WTC11 (cell line): ENCODE results near the gene GJD4. TPM values are rescaled to one million over a fixed set of nuclear protein-coding genes. Genes with fewer than 3 reads are reported as not detected.

Source experiments
- ATAC-seq: fragments of 200-7000 bp; cut with Tn5 transposase; 2 replicates; pipeline ENCODE4 v1.10.0; 2021; ENCODE audit warnings: mild to moderate bottlenecking, moderate library complexity
- CTCF ChIA-PET: fragments of 300-600 bp; sonication (Branson Sonifier 250); formaldehyde crosslinking; loops from one replicate; lab custom pipeline; 2021; ENCODE audit warnings: antibody characterized with exemption; lab: Charles Lee
- POLR2A ChIA-PET: fragments of 350-600 bp; sonication (Branson Sonifier 250); formaldehyde crosslinking; loops from one replicate; lab custom pipeline; 2021; ENCODE audit warnings: antibody characterized with exemption; lab: Charles Lee
- DNase-seq: peaks from one replicate; pipeline ENCODE4 v3.0.0; 2021; ENCODE audit warnings: low spot score
- H3K27ac Mint-ChIP-seq: 2 replicates; pipeline ENCODE4 v1.8.0; 2021; ENCODE audit warnings: mixed read lengths
- H3K27me3 Mint-ChIP-seq: 2 replicates; pipeline ENCODE4 v1.8.0; 2021; ENCODE audit warnings: low read depth, mild to moderate bottlenecking, moderate library complexity, mixed read lengths
- H3K36me3 Mint-ChIP-seq: 2 replicates; pipeline ENCODE4 v1.8.0; 2021; ENCODE audit warnings: mixed read lengths
- H3K4me1 Mint-ChIP-seq: 2 replicates; pipeline ENCODE4 v1.8.0; 2022; ENCODE audit warnings: mixed read lengths
- H3K4me3 Mint-ChIP-seq: 2 replicates; pipeline ENCODE4 v1.8.0; 2021; ENCODE audit warnings: mild to moderate bottlenecking, moderate library complexity, mixed read lengths
- H3K9me3 Mint-ChIP-seq: 2 replicates; pipeline ENCODE4 v1.8.0; 2021; ENCODE audit warnings: mixed read lengths
- AFF4 ChIP-seq: sonication (generic); formaldehyde crosslinking; IDR thresholded peaks from 2 replicates; pipeline ENCODE4 v1.8.1; 2023; ENCODE audit warnings: mild to moderate bottlenecking, missing genetic modification reagents, borderline replicate concordance
- ARID4B ChIP-seq: sonication (generic); formaldehyde crosslinking; IDR thresholded peaks from 2 replicates; pipeline ENCODE4 v1.8.0; 2023; ENCODE audit warnings: missing genetic modification reagents, mild to moderate bottlenecking, borderline replicate concordance
- ERG ChIP-seq: fragments of 250-450 bp; sonication (Bioruptor Pico); IDR thresholded peaks from 2 replicates; pipeline ENCODE4 v1.8.0; 2021; ENCODE audit warnings: mild to moderate bottlenecking
- ETV6 ChIP-seq: sonication (generic); formaldehyde crosslinking; IDR thresholded peaks from 2 replicates; pipeline ENCODE4 v1.8.1; 2022; ENCODE audit warnings: mild to moderate bottlenecking, missing genetic modification reagents
- GRHL2 ChIP-seq: fragments of 250-450 bp; sonication (Bioruptor Pico); IDR thresholded peaks from 2 replicates; pipeline ENCODE4 v1.8.0; 2022; ENCODE audit warnings: mild to moderate bottlenecking, moderate library complexity; ENCODE audit not compliant: insufficient replicate concordance, severe bottlenecking
- JAZF1 ChIP-seq: fragments of 250-450 bp; sonication (Bioruptor Pico); IDR thresholded peaks from 2 replicates; pipeline ENCODE4 v1.9.0; 2021; ENCODE audit warnings: moderate library complexity, mild to moderate bottlenecking, inconsistent platforms
- KAT7 ChIP-seq: sonication (generic); formaldehyde crosslinking; IDR thresholded peaks from 2 replicates; pipeline ENCODE4 v1.8.1; 2023; ENCODE audit warnings: missing genetic modification reagents, mild to moderate bottlenecking, borderline replicate concordance
- MAX ChIP-seq: sonication (generic); formaldehyde crosslinking; IDR thresholded peaks from 2 replicates; pipeline ENCODE4 v1.8.0; 2022; ENCODE audit warnings: mild to moderate bottlenecking, missing genetic modification reagents
- OVOL2 ChIP-seq: fragments of 250-450 bp; sonication (Bioruptor Pico); IDR thresholded peaks from 2 replicates; pipeline ENCODE4 v1.9.0; 2021; ENCODE audit warnings: mild to moderate bottlenecking, borderline replicate concordance
- USF1 ChIP-seq: sonication (generic); formaldehyde crosslinking; IDR thresholded peaks from 2 replicates; pipeline ENCODE4 v1.8.0; 2022; ENCODE audit warnings: mild to moderate bottlenecking, missing genetic modification reagents
- ZBTB43 ChIP-seq: sonication (generic); formaldehyde crosslinking; IDR thresholded peaks from 2 replicates; pipeline ENCODE4 v1.8.1; 2023; ENCODE audit warnings: mild to moderate bottlenecking, missing genetic modification reagents
- ZNF121 ChIP-seq: sonication (generic); formaldehyde crosslinking; IDR thresholded peaks from 2 replicates; pipeline ENCODE4 v1.8.0; 2023; ENCODE audit warnings: missing genetic modification reagents
- ZSCAN18 ChIP-seq: fragments of 250-450 bp; sonication (Bioruptor Pico); IDR thresholded peaks from 2 replicates; pipeline ENCODE4 v2.1.2; 2022; ENCODE audit warnings: mild to moderate bottlenecking, moderate library complexity
- total RNA-seq: library from RNA; stranded (reverse); gene quantifications from 3 replicates; pipeline ENCODE4 v1.2.3, GENCODE V29; 2021

Gene GJD4
- total RNA-seq, 1 experiment from 2014 or later = not detected

GRCh38 chr10:35594115-35595079 lies 10.7 kb upstream of the GJD4 start:
- ATAC-seq (peak; percentile 88), DNase-seq (peak; percentile 45)
- Mint-ChIP-seq H3K36me3 (peaks cover 30% of the 10 kb centered on the region), H3K4me3 (no peak overlapping the region), H3K4me1 (peaks cover 35% of the 10 kb centered on the region), H3K27ac (peak overlapping the region; percentile 32), H3K27me3 (peaks cover 25% of the 10 kb centered on the region), H3K9me3 (peaks cover 32% of the 10 kb centered on the region)
- ChIA-PET POLR2A (interaction anchor here (0.6 kb wide), 1 partner anchor 270 kb away, joined by 3 read pairs; no protein-coding TSS in a partner anchor), CTCF (interaction anchor here (0.6 to 1.3 kb wide), 8 partner anchors 20 to 518 kb away, joined by 3 to 6 read pairs (median 4); no protein-coding TSS in a partner anchor)
- peak; percentile 43; the same call in 1 of the 2 replicates for TF ChIP-seq MAX
- peak; percentile 93 for TF ChIP-seq ETV6
- peak; percentile 58 for TF ChIP-seq ZNF121 (CRISPR knock-in tag)
- no peak for TF ChIP-seq ZBTB43 (CRISPR knock-in tag)
- TF ChIP-seq ARID4B = no peak
- no peak for TF ChIP-seq AFF4
- TF ChIP-seq GRHL2 (CRISPR knock-in tag) = no peak
- no peak for TF ChIP-seq KAT7
- TF ChIP-seq JAZF1 (CRISPR knock-in tag) = no peak
- TF ChIP-seq USF1 (CRISPR knock-in tag) = no peak
- no peak for TF ChIP-seq OVOL2 (CRISPR knock-in tag)
- 0 out of 2 replicates have a peak, but pooled peaks have one; percentile 48 for TF ChIP-seq ERG (CRISPR knock-in tag)
- no peak for TF ChIP-seq ZSCAN18 (CRISPR knock-in tag)
